SH-SY5Y (cell line): ENCODE data around the gene NFASC.

ENCODE experiments used
- GATA2 ChIP-seq: IDR thresholded peaks from 2 replicates; pipeline ENCODE4 v1.6.1; 2011; ENCODE audit warnings: mild to moderate bottlenecking, low read depth, low read length
- GATA3 ChIP-seq: IDR thresholded peaks from 2 replicates; pipeline ENCODE4 v1.6.1; 2011; ENCODE audit warnings: low read depth, mild to moderate bottlenecking, low read length, moderate library complexity

The NFASC gene

GRCh38 chr1:204994086-204994862, 123.6 kb downstream of the NFASC start:
- TF ChIP-seq GATA3 (no peak), GATA2 (no peak)

GRCh38 chr1:204996981-204997380, 126.3 kb downstream of the NFASC start:
- TF ChIP-seq GATA2: no peak
- no peak for TF ChIP-seq GATA3

DNA sequence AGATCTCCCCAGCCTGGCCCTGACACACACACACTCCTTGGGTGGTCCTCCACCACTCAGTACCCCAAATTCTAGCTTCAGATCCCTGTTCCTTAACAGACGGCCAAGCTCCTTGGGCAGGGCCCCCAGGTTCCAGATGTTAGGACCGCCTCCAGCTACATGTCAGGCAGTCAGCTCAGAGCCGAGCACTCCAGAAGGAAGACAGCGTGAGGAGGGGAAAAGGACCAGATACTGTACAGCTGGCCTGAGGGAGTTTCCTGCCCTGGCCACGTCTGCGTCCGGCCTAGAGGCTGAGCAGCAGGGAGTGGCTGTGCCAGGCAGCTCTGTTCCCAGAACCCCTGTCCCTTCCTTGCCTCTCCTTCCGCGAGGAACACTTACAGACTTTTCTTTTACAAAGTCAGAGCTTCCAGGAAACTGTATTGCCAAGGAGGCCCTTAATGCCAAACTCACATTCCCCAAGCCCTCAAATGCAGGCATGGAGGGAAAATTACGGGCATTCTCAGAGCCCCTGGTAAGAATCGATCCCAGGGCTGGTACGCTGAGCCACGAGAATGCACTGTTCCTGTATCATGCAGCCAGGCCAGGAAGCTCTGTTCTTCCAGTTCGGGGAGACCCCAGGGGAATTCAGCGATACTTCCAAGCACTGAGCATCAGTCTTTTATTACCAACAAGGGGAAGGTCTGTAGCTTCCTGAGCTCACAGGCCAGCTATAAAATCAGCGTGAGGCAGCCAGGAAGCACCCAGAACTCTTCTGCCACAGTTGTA, 127.1 kb downstream of the NFASC start:
- no peak for TF ChIP-seq GATA2
- no peak for TF ChIP-seq GATA3

GRCh38 chr1:205001162-205001561, 130.5 kb downstream of the NFASC start:
- TF ChIP-seq GATA2 (no peak), GATA3 (no peak)

GRCh38 chr1:205002705-205003104, 132.0 kb downstream of the NFASC start:
- TF ChIP-seq GATA3 (no peak), GATA2 (no peak)

GRCh38 chr1:205003358-205004131, 132.9 kb downstream of the NFASC start:
- TF ChIP-seq GATA3 (no peak), GATA2 (peak; percentile 62; the same call in 1 of the 2 replicates)

DNA sequence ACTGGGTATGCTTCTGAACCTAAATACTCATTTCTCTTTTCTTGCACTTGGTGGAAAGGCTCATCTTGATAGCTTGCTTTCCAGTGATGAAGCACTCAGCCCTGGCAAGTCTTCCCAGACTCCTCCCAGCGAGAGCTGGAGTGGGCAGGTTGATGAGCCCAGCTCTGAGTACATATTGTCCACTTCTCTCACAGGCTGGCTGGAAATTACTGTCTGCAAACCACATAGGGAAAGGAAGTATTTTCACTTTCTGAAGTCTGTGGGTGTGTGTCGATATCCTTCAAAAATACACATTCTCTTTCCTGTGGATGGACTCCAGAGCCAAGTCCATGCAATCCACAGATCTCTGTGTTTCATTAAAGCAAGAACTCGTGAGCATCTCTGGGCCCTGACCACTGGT, 133.7 kb downstream of the NFASC start:
- TF ChIP-seq GATA2: no peak
- no peak for TF ChIP-seq GATA3

DNA sequence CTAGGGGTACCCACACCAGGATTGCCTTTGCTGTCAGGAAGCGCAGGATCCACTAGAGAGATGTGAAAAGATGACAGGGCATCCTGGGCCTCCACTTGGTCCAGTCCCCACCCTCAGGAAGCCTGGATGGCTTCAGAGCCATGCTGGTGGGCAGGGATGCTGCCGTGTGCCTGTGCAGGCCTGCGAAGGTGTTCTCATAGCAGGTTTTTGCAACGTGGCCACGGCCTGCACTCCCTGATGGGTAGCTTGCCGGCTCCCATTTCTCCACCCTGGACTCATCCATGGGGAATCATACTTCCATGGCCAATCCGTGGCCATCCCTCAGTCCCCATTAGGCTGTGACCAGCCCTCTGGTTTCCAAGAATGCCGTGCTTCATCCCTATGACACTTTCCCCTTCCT, 138.2 kb downstream of the NFASC start:
- TF ChIP-seq GATA2 (no peak), GATA3 (no peak)

DNA sequence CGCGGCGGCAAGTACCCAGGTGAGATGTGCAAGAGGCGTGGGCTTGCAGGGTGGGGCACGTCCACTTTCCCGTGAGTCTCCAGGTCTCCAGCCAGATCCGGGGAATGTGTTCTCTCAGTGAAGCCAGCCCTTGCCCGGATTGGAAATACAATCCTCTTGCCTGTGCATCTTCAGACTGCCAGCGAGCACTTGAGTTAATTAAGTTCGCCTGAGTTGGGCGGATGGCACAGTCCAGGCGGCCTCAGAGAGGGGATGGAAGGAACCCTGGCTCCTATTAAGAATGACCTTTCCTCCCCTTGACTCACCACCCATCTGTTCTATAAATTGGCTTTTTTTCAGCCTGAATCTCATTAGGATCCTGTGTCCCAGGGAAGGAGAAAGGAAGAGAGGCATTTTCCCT, 139.0 kb downstream of the NFASC start:
- TF ChIP-seq GATA3 (no peak), GATA2 (no peak)

- TF ChIP-seq GATA3 (no peak), GATA2 (no peak)
These were observed 141.9 kb downstream of the NFASC start for GRCh38 chr1:205012391-205013140.

DNA sequence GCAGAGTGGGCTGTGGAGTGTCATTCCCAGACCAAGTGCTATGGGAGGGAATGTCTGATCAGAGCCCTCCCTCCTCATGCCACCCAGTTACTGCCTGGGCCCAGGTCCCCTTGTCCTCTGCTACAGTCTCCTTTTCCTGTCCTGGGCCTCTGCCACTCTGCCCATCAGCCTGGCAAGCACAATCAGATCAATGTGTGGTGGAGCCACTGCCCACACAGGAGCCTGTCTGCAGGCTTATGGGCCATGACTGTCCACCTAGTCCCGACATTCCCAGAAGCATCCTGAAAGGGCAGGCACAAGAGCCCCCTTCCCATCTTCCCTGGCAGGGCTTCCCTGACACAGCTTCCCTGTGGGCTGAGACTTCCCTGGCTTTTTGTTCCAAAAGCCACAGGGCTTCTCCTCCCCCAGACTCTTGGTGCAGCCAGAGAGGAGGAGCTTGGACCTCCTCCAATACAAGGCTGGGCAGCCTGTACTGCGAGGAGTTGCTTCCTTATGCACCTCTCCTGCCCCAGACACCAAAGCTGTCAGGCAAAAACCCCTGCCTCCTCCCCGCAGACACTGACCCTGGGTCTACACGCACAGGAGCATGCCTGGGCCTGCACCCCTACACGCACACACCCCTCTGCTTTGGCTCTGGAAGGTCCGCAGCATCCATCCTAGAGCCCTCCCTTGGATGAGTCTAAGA, 143.2 kb downstream of the NFASC start:
- no peak for TF ChIP-seq GATA3
- no peak for TF ChIP-seq GATA2

GRCh38 chr1:205014783-205015182, 144.1 kb downstream of the NFASC start:
- TF ChIP-seq GATA2 (no peak), GATA3 (no peak)

GRCh38 chr1:205015241-205015640, 144.6 kb downstream of the NFASC start:
- TF ChIP-seq GATA2 (no peak), GATA3 (no peak)

- TF ChIP-seq GATA3 (no peak), GATA2 (no peak)
These were observed 145.4 kb downstream of the NFASC start for GRCh38 chr1:205016075-205016474.

DNA sequence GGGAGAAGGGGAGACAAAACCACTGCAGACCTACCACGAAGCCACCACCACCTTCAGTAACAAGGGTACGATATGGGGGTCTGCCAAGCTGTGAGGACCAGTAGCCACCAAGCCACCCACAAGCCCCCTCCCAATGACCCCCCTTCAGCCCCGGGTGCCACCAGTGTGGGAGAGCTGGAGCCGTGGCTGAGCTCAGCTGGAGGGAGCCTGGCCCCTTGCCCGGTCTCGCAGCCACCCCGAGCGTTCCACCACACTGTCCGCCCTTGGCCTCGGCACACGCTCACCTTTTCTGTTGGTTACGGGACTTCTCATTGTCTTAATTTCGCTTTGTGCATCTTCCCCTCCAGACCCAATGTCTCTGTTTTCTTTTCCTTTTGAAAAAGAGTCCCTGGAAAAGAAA, 145.9 kb downstream of the NFASC start:
- TF ChIP-seq GATA2: no peak
- TF ChIP-seq GATA3: no peak
